GM20431 (cell line): ENCODE measurements around the gene BET1L.
"Not testable (repeated sequence)": the region's sequence is repeated elsewhere in the genome, so short reads cannot be mapped to it uniquely, and the experiment has no call there.

Source experiments
- in situ Hi-C: fragments of 300-500 bp; cut with MseI, MboI; formaldehyde crosslinking; loops from one replicate; pipeline ENCODE4 v1.15.0; 2020; ENCODE audit warnings: low sequenced_read_pairs; ENCODE audit not compliant: unreplicated experiment

Gene BET1L

DNA sequence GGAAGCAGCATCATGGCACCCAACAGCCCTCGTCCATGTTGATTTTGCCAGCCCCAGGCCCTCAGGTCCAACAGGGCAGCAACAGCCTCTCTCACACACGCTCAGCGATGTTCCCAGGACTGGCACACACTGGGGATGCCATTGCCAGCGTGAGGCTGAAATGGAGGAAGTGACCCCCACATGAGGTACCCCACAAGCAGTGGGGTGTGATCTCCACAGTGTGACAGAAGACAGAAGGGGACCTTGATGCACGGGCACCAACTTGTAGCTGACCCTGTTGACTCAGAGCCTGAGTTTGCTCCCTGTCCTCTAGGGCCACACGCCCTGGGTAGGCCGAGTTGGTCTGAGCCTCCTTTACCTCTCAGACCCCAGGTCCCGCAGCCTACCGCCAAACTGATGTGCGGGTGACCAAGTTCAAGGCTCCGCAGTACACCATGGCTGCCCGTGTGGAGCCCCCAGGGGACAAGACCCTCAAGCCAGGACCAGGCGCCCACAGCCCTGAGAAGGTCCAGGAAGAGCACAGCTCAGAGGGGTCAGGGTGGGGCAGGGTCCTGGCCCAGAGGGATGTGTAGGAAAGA is 8.1 kb downstream of the BET1L start:
- in situ Hi-C loops, result no loop called here

DNA sequence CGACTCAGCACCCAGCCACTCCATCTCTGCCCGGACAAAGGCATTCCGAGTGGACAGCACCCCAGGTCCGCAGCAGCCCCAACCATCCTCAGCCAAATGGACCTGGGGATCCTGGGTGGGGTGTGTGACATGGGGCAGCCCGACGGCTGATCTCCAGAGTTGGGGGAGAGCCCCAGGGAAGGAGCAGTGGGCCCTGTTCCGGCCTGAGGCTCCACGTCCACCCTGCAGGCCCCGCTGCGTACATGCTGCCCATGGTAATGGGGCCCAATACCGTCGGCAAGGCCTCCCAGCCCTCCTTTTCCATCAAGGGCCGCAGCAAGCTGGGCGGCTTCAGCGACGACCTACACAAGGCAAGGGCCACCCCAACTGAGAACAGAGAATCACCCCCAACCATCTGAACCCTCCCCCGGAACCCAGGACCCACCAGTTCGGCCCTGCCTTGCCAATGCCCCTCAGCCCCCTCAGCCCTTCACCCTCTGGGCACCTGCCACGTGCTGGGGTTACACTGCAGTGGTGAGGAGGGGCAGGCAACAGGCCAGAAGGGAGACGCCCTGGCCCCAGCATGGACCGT is 8.9 kb downstream of the BET1L start:
- in situ Hi-C loops, result no loop called here

DNA sequence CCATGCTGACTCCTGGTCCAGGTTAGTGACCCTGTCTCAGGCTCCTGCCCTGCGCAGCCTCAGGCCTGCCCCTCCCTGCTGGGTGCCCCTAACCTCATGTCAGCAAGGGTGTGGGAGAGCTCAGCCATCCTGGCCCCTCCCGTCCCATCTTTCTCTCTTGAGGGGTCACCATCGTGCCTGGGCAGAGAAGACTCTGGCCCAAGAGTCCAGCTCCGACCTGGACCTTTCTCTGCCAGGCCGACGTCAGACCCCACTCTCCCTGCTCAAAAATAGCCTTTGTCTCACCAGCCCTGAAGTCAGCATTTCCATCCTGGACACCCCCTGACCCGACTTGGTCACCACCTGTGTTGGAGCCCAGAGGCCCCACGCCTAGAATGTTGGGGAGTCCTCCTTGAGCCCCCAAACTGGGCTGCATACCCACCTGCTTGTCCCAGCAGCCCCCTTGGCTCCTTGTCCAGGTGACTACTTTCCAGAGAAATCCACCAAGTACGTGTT is 9.4 kb downstream of the BET1L start:
- in situ Hi-C loops, result no loop called here

DNA sequence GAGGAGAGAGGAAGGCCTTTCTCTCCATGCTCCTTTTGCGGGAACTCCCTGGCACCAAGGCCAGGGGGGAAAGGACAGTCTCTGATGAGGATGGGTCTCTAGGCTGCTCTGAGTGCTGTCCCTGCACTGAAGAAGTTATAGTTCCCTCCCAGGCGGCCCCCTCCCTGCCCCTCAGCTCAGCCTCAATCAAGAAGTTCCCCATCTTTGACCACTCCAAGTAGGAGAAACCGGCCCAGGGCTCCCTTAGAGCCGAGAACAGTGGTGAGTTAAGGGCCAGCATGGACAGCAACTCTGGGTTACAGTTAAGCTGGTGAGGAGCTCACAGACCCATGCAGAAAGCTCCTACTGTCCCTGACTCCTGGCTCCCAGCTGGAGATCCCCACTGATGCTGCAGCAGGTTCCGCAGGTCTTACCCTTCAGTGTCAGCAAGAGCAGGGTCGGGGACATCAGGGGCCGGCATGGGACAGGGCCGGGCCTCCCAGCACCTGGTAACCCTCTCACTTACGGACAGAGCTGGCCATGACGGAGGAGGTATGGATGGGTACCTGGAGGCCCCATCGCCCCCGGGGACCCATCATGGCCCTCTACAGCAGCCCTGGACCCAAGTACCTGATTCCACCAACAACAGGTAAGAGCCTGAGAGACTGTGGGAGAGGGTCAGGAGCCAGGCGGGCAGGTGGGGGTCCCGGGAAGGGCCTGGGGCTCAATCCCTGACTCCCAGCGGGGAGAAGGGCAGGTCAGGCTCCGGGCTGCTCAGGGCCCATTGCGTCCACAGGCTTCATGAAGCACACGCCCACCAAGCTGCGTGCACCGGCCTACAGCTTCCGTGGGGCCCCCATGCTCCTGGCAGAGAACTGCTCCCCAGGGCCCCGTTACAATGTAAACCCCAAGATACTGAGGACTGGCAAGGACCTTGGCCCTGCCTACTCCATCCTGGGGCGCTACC is 10.1 kb downstream of the BET1L start:
- in situ Hi-C loops, result no loop called here

DNA sequence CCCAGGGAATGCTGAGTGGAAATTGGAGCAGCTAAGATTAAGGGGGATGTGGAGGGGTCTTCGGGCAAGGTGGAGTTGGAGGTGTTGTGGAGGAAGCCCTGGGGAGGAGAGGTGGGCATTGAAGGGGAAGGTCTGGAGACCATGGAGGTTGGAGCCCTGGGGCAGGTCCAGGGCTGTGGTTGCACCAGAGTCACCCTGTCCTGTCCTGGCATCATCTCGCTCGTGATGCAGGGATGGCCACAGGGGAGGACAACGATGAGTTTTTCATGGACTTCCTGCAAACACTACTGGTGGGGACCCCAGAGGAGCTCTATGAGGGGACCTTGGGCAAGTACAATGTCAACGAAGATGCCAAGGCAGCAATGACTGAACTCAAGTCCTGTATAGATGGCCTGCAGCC is 13.7 kb downstream of the BET1L start:
- in situ Hi-C loops, result not testable (repeated sequence)

DNA sequence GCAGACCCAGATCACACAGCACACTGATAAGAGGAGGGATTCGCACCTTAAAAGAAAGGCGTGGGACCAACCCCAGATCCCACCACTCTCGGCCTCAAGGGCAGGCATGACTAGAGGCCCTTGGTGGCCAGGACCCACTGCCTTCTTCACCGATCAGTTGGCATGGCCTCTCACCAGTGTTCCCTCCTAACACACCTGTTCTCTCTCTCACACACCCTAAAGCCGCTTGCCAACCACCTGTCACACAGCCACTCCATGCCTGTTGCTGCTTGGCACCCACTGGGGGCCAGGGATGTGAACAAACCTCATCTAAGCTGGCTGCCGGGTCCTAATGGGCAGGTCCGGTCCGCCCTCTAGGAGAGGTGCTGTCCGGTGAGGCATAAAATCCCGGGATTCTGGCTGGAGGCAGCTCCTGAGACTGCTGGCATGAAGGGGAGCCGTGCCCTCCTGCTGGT is 14.5 kb downstream of the BET1L start, which contains the start of gene SCGB1C1:
TSS of gene SCGB1C1 (plus strand) at position 405 of the 455 bp plus-strand sequence. CDS start at position 427, 22 bp downstream.
- in situ Hi-C loops, result not testable (repeated sequence)

DNA sequence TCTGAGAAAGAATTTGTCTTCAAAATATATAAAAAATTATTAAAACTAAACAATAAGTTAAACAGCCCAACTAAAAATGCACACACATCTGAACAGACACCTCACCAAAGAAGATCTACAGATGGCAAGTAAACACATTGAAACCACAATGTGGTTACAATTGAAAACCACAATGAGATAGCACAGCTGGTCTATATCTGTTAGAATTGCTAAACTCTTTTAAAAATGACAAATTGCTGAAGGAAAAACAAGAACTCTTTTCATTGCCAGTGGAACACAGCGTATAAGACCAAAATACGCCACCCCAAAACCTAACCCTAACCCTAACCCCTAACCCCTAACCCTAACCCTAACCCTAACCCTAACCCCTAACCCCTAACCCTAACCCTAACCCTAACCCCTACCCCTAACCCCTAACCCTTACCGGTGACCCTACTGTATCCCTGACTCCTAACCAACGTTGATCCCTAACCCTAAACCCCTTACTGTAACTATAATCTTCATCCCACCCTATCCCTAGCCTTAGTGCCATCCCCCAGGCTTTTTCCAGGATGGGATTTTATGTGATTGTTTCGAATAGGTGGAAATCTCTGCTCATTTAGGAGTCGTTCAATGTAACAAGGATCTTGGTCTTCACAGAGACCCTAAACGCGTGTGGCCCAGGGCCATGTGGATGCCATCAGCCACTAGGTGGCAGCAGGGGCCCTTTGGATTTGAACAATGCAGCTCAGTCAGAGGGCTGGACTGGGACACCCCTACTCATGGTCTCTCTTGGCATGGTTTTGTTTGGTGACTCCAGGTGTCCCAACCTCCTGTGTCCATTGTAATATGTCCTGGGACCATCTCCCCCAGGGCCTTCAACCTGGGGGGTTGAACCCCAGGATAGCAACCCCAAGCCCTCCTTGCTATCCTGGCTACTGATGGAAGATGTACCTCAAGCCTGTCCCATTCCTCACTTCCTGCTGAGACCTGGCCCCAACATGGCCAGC is 15.4 kb downstream of the BET1L start:
- in situ Hi-C loops, result not testable (repeated sequence)

DNA sequence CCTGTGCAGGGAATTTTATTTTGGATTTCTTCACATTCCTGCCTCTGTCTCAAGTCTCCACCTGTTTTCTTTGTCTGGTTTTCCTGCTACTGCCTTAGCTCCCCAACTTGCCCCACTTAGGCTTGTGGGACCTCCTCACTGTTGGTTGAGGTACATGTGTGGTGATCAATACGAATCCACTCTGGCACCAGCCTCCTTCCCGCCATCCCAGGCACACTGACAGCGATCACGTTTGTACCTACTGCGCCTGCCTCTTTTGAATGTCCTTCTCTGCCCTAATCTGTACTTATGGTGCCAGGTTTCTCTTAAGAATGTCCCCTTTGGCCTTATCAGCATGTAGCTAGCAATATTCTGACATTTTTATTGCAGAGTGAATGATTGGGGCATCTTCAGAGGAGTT is 16.7 kb downstream of the BET1L start:
- in situ Hi-C loops, result not testable (repeated sequence)

DNA sequence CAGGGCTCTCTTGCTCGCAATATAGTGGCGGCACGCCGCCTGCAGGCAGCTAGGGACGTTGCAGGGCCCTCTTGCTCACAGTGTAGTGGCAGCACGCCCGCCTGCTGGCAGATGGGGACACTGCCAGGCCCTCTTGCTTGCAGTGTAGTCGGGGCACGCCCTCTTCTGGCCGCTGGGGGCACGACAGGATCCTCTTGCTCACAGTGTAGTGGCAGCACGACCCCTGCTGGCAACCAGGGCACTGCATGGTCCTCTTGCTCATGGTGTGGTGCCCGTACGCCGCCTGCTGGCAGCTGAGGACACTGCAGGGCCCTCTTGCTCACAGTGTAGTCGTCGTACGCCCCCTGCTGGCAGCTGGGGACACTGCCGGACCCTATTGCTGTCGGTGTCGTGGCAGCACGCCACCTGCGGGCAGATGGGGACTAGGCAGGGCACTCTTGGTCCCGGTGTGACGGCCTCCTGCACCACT is 17.3 kb downstream of the BET1L start:
- in situ Hi-C loops, result not testable (repeated sequence)

DNA sequence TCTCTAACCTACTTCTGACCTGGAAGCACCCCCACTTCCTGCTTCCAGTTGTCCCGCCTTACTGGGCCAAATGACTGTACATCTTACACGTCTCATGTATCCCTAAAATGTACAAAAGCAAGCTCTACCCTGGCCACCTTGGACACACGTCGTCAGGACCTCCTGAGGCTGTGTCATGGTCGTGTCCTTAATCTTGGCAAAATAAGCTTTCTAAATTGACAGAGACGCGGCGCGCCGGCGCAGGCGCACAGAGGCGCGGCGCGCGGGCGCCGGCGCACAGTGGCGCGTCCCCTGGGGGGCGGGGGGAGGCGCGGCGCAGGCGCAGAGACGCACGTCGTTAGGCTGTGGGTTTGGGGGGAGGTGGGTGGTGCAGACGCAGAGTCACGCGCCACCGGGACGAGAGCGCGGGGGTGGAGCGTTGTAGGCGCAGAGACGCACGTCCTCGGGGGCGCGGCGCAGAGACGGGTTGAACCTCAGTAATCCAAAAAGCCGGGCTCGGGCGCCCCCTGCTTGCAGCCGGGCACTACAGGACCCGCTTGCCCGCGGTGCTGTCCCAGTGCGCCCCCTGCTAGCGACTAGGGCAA is 17.9 kb downstream of the BET1L start:
- in situ Hi-C loops, result not testable (repeated sequence)

DNA sequence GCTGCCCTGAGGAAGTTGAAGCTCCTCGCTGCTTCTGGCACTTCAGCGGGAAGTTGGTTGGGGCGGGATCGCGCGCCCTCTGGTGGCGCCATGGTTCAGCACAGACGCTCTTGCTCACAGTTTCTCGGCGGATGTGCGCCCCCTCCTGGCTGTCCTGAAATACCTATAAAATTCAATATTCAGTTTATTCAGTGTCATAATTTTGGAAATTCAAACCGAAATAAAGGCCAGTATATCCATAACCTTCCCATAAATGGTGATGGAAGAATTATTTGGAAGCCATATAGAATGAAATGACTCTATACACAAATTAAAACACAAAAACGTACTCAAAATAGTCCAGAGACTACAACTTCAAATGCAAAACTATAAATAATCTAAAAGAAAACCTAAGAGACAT is 27.0 kb downstream of the BET1L start:
- in situ Hi-C loops, result not testable (repeated sequence)
